Measurements from ENCODE around the gene RPP40. TPM values are rescaled to one million over a fixed set of nuclear protein-coding genes. Genes with fewer than 3 reads are reported as not detected.

The RPP40 gene
- total RNA-seq, 1 experiment from 2014 or later, result 44.3 TPM

Other genes with a start within 250 kb of the RPP40 start
- gene CDYL, start 227.6 kb downstream of the RPP40 start, total RNA-seq (2014; rRNA removed; shearing (Covaris generic)), result 34.3 and 49.2 TPM in 2 replicates
- 1.3 and 3.0 TPM in 2 replicates for gene PPP1R3G, start 81.3 kb upstream of the RPP40 start, total RNA-seq (2014; rRNA removed; shearing (Covaris generic))